Lower lobe of right lung (tissue), 2 donors: ENCODE measurements around the gene DGCR6. TPM values are rescaled to one million over a fixed set of nuclear protein-coding genes. Genes with fewer than 3 reads are reported as not detected.
"Not testable (repeated sequence)": the region's sequence is repeated elsewhere in the genome, so short reads cannot be mapped to it uniquely, and the experiment has no call there.

Source experiments
- ATAC-seq, 2 donors: fragments of 200-7000 bp; cut with Tn5 transposase; one replicate each; pipeline ENCODE4 v1.9.1; 2020 to 2022; ENCODE audit warnings: mild to moderate bottlenecking in 2 of 2, moderate library complexity in 2 of 2
- DNase-seq: peaks from one replicate; pipeline ENCODE4 v3.0.0-alpha.2; 2020
- H3K27ac ChIP-seq: fragments of 200-600 bp; one replicate; pipeline ENCODE4 v1.8.0; 2022
- H3K27me3 ChIP-seq: fragments of 200-600 bp; one replicate; pipeline ENCODE4 v1.8.0; 2022; ENCODE audit warnings: low read depth
- H3K36me3 ChIP-seq: fragments of 200-600 bp; one replicate; pipeline ENCODE4 v1.8.0; 2022; ENCODE audit warnings: mild to moderate bottlenecking
- H3K4me1 ChIP-seq: fragments of 200-600 bp; one replicate; pipeline ENCODE4 v1.8.0; 2022
- H3K4me3 ChIP-seq: fragments of 200-600 bp; one replicate; pipeline ENCODE4 v1.8.0; 2022; ENCODE audit warnings: mild to moderate bottlenecking
- H3K9me3 ChIP-seq: fragments of 200-600 bp; one replicate; pipeline ENCODE4 v1.8.0; 2022
- intact Hi-C: fragments of 100-400 bp; cut with DNase I; formaldehyde crosslinking; loops from one replicate; pipeline ENCODE4 v1.11.0; 2022
- total RNA-seq: library from RNA; stranded (reverse); fragmentation: NEBNext Ultra II Directional; extraction: Animal tissue kit (Norgen Biotek cat#: 25700); gene quantifications from one replicate; pipeline ENCODE4 v1.2.1, GENCODE V29; 2021
- TF ChIP-seq, protein P1 (sequence below): fragments of 200-600 bp; IDR thresholded peaks from one replicate; pipeline ENCODE4 v1.8.0; 2022; ENCODE audit warnings: antibody characterized with exemption, mild to moderate bottlenecking
- donor health status: DM: no; HTN: yes; CAD: no; lungs with severe emphysema.

Gene DGCR6
- total RNA-seq, 1 donor from 2014 or later = 4.5 TPM

DNA sequence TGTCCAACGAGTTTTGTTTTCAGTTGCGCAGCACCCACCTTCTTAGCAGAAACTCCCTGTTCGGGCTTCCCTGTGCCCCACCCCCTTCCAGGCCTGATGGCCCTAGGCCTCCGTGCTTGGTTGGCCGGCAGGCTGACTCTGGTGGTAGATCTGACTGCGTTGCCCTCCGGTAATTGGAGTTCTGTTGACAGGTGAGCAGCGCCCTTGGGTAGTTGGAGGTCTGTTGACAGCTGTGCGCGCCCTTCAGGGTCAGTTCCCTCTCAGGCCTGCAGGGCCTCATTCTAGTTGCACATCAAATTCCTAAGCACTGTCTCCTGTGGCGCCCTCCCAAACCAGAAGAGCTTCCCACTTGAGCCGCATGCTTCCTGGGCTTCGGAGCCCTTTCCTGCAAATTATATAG is 776 bp downstream of the DGCR6 start:
- Histone ChIP-seq H3K4me3 (no peak overlapping the region), H3K9me3 (no peaks in the 10 kb centered on the region), H3K27ac (no peak overlapping the region), H3K4me1 (no peaks in the 10 kb centered on the region), H3K36me3 (no peaks in the 10 kb centered on the region), H3K27me3 (no peaks in the 10 kb centered on the region)
- no peak for DNase-seq
- peak; percentile 18 to 43 for ATAC-seq
- TF ChIP-seq, protein P1, sequence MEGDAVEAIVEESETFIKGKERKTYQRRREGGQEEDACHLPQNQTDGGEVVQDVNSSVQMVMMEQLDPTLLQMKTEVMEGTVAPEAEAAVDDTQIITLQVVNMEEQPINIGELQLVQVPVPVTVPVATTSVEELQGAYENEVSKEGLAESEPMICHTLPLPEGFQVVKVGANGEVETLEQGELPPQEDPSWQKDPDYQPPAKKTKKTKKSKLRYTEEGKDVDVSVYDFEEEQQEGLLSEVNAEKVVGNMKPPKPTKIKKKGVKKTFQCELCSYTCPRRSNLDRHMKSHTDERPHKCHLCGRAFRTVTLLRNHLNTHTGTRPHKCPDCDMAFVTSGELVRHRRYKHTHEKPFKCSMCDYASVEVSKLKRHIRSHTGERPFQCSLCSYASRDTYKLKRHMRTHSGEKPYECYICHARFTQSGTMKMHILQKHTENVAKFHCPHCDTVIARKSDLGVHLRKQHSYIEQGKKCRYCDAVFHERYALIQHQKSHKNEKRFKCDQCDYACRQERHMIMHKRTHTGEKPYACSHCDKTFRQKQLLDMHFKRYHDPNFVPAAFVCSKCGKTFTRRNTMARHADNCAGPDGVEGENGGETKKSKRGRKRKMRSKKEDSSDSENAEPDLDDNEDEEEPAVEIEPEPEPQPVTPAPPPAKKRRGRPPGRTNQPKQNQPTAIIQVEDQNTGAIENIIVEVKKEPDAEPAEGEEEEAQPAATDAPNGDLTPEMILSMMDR = no peak
- intact Hi-C loops = no loop called here

DNA sequence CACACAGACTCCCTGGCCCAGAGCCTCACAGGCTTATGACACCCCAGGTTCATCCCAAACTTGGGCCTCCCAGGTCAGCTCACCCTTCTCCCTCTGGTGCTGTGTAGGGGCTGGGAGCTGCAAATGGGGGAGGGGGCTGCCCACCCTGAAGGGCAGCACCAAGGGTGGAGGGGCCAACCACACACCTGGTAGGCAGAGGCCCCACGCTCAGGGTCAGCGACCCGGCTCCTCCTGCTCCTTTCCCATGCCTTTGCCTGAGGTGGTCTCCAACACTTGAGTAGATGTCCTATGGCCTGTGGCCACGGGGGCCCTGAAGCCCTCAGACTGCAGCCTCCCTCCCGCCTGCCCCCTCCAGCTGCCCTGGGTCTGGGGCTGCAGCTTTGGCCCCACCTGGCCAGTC is 3.4 kb downstream of the DGCR6 start:
- Histone ChIP-seq H3K9me3 (no peaks in the 10 kb centered on the region), H3K4me3 (no peak overlapping the region), H3K4me1 (no peaks in the 10 kb centered on the region), H3K27ac (no peak overlapping the region), H3K36me3 (no peaks in the 10 kb centered on the region), H3K27me3 (no peaks in the 10 kb centered on the region)
- intact Hi-C loops = no loop called here
- ATAC-seq = no peak
- DNase-seq = no peak
- TF ChIP-seq, protein P1 = no peak

DNA sequence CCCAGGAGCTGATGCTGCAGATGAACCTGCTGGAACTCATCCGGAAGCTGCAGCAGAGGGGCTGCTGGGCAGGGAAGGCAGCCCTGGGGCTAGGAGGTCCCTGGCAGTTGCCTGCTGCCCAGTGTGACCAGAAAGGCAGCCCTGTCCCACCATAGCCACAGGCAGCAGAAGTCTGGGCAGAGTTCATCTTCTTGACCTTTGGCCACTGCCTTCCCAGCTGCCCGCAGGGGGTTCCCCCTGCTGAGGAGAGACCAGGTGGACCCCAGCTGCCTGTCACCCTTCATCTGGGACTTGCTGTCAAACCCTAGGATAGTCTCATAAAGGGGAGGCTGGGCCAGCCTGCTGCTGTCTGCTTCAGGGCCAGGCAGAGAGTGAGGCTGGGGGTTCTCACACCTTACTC is 5.4 kb downstream of the DGCR6 start:
- H3K9me3 ChIP-seq, H3K27me3 ChIP-seq, ATAC-seq, H3K36me3 ChIP-seq, H3K4me1 ChIP-seq, intact Hi-C loops, H3K4me3 ChIP-seq, H3K27ac ChIP-seq, DNase-seq: not testable (repeated sequence)

DNA sequence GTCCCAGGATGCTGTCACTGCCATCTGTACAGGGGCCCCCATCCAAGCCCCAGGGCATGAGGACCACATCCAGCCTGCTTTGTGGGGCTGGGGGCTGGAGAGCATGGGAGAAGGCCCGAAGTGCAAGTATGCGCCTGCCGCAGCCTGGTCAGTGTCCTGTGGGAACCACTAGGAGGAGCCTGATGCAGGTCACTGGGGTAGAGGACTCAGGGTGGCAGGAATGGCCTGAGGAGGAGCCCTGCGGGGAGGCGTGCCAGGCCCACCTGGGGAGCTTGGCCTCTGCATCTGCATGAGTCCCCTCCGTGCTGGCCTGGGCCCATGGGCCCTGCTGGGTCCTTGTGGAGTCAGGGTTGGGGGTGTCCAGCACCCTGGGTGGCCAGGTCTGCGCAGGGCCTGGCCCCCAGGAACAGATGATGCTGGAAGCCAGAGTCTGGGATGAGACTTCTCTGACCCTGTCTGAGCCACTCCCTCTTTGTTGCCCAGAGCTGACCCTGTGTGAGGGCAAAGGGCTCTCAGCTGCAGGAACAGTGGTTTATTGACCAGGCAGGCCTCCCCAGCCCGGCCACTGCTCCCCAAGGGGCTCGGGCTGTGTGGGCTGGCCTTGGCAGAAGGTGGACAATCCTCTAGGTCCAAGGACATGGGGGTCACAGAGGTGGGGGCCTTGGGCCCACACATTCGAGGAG is 6.3 kb downstream of the DGCR6 start:
- peak in 1 of 2 donors; percentile 25 for ATAC-seq
- H3K36me3 ChIP-seq, H3K4me1 ChIP-seq, H3K9me3 ChIP-seq, H3K27ac ChIP-seq, DNase-seq, H3K27me3 ChIP-seq, H3K4me3 ChIP-seq, intact Hi-C loops: not testable (repeated sequence)

DNA sequence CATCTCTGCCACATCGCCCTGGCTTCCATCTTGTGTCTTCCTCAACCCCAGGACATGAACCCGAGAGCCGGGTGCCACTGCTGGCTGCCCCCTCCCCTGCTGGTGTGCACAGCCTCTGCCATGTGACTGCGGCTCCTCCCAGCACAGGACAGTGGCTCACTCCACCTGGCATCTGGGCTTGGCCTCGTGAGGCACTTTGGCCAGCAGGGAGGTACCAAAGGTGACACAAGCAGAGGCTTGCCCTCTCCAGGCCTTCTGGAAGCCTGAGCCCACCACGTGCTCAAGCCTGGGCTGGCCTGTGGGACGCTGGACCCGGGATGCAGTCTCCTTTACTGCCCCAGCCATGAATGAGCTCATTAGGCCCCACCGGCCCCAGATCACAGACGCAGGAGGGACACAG is 8.4 kb downstream of the DGCR6 start:
- H3K4me3 ChIP-seq, H3K4me1 ChIP-seq, H3K27me3 ChIP-seq, intact Hi-C loops, DNase-seq, H3K27ac ChIP-seq, H3K9me3 ChIP-seq, H3K36me3 ChIP-seq, ATAC-seq: not testable (repeated sequence)

DNA sequence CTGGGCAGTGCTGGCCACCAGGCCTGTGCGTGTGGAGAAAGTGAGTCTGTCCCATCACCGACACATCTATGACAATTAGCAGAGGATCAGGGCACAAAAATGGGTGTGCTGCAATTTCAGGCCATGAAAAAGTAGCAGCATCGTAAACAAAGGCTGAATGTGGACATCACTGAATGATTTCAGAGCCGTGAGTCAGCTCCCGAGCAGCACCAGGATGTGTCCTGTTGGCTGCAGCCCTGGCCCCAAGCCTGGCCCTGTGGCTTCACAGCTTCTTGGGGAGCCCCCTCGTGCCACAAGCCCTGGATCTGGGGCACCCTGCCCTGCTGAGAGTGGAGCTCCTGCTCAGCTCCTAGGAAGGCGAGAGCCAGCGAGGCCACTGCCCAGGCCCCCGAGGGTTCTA is 9.4 kb downstream of the DGCR6 start:
- H3K27ac ChIP-seq, H3K4me3 ChIP-seq, intact Hi-C loops, H3K4me1 ChIP-seq, H3K27me3 ChIP-seq, ATAC-seq, H3K9me3 ChIP-seq, H3K36me3 ChIP-seq, DNase-seq: not testable (repeated sequence)

DNA sequence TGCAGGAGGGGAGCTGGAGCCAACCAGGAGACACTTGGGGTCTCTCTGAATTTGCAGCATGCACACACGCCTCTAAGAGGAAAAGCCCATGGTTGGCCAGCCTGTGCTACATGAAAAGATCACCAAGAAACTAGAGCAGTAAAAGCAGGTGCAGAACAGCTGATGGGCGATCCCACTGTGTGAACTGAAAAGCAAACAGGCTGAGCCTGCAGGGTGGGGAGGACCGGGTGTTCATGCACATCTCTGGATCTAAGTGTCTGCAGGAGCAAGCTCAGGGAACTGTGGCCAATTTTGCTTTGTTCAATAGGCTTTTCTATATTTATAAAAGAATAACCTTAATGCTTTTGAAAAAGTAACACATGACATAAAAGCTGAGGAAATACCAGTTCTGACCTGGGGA is 11.7 kb downstream of the DGCR6 start:
- ATAC-seq, H3K9me3 ChIP-seq, H3K27me3 ChIP-seq, H3K36me3 ChIP-seq, DNase-seq, H3K4me1 ChIP-seq, H3K4me3 ChIP-seq, intact Hi-C loops, H3K27ac ChIP-seq: not testable (repeated sequence)

DNA sequence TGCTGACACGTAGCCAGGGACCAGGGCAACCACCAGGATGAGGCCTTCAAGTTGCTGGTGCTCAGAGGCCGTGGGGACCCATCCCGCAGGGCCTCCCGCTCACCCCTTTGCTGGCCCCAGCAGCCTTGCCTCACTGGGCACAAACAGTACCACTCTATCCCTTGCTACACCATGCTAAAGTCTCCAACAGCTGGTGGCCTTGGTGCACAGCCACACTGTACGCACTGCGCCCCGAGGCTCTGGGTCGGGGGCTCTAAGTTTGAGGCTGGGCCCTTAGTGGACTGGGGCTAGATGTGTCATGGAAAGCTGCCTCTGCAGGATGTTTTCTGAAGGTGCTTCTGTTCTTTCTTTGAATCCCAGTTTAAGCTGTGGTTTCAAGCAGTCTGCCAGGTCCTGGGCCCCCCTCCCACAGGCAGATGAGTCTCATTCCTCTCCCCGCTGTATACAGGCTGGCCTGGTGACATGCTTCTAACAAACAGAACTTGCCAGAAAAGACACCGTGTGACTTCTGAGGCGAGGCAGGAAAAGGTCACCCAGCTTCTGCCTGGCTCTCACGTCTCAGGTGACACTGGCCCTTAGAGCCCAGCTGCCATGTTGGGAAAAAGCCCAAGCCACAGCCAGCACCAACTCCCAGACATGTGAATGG is 14.3 kb downstream of the DGCR6 start:
- H3K4me1 ChIP-seq, intact Hi-C loops, H3K27ac ChIP-seq, H3K27me3 ChIP-seq, ATAC-seq, H3K9me3 ChIP-seq, H3K36me3 ChIP-seq, H3K4me3 ChIP-seq, DNase-seq: not testable (repeated sequence)
